NCI-H345 treated with DMSO at 0.1 percent for 48 hours (cell line): ENCODE results near the gene PSMD4.

ENCODE experiments used
- DNase-seq: peaks from one replicate; lab custom pipeline; 2025; ENCODE audit not compliant: unreplicated experiment; lab: John Stamatoyannopoulos, UW

The PSMD4 gene

GRCh38 chr1:151294742-151295462, 40.4 kb downstream of the PSMD4 start:
- no peak for DNase-seq

DNA sequence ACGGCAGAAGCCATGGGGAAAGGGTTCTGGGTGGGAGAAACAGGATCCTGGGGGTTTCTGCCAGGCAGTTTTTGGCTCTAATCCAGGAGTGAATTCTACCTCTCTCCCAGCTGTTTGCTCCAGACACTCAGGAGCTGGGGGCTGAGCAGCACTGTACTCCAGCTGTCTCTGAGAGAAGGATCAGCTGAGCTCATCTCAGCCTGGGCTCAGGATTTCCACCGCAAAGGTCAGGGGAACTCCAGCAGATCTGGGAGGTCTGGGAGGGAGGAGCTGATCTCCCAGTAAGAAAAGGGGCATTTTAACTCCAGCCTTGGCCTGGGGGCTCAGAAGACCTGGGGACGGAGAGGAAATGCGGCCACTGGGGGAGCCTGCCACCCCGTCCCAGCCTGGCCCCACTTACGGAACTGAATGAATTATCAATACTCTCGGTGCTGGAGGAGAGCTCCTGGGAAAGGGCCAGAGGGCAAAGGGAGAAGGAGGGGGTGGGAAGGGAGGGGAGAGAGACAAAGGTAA, 55.3 kb downstream of the PSMD4 start:
- DNase-seq, result no peak

DNA sequence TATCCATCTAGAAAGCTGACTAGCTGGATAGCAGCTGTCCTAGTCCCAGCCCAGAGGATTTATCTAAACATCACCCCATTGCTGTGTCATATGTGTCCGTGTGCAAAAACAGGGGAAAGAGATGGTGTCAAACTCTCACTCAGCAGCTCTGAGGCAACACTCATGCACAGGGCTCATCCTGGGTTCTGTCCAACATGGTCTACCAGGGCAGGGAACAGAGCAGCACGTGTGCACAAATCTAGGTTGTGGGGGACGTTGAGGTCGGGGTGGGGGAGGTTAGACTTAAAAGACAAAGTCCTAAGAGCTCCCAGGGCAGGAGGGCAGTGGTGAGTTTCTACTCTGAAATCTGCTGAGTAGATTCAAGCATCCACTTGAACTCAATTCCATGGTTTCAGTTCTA, 56.5 kb downstream of the PSMD4 start:
- no peak for DNase-seq

- DNase-seq, result no peak
Observed at GRCh38 chr1:151311589-151312331, 57.2 kb downstream of the PSMD4 start.

GRCh38 chr1:151312411-151312810, 57.9 kb downstream of the PSMD4 start:
- DNase-seq, result no peak

DNA sequence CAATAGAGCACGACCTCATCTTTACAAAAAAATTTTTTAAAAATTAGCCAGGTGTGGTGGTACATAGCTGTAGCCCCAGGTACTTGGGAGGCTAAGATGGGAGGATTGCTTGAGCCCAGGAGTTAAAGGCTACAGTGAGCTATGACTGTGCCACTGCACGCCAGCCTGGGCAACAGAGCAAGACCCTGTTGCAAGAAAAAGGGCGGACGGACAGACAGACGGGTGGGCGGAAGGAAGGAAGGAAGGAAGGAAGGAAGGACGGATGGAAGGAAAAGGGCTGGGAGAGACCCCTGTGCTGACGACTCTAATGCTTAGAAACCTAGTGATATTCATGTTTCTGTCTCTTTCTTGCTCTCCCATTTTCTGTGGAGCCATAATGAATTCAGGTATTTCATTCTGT, 58.3 kb downstream of the PSMD4 start:
- DNase-seq, result no peak

- DNase-seq, result no peak
Observed at GRCh38 chr1:151313501-151313900, 59.0 kb downstream of the PSMD4 start.

DNA sequence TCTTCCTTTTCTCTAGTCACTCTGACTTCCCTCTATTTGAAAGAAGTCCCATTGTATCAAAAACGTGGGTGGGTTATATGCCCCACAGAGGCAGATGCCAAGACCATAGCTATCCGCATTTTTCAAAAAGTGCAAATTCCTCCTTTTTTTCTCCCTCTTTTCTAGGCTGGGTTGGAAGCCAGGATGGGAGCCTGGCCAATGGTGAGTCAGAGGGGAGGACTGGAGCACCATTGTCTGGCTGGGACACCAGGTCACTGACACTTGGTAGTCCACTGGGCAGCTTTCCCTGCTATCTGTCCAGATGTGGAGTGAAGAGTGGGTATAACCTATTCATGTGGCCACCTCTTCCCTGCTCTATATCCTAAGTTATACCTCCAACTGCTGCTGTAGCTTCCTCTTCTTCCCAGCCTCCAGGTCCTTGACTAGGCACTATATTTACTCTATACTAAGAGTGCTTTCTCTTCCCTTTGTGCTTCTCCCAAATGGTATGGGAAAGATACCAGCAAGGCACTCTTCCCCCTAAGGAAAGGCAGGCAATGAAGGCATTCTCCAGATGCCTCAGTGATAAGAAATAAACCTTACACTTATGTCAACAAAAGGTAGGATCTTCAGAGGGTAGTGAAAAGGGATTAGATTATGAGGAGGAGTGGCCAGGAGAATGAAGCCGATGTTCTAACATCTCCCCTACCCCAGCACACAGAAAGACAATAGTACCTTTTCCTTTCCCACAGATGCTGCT, 59.8 kb downstream of the PSMD4 start:
- DNase-seq, result no peak

DNA sequence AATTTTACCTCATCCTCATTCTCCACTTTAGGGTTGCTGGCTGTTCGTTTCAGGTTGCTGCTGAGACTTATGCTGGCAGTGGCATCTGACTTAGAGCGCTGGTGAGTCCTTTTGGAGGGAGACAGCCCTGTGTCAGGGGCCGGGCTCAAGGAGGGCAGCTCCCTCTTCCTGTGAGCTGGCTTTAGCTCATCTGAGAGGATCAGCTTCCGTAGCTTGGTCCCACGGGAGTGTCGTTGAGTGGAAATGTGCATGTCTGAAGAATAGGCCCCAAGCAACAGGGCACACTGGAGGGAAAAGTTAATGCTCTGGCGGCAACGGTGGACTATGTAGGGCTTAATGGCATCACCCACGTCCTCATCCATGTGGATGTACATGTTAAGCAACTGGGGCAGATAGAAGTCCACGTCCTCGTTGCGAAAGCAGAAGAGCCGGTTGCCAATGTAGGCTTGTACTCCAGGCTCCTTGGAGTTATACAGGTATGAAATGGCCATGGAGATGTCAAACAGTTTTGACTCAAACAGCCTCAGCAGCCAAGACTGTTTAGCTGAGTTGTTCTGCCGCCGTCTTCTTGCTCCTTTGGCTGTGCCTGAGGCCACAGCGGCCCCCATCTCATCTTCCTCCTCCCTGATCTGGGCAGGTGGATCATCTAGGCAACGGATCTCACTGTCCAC, 61.2 kb downstream of the PSMD4 start:
- no peak for DNase-seq
